H1 (cell line): ENCODE results near the gene MPZL3. TPM values are rescaled to one million over a fixed set of nuclear protein-coding genes. Genes with fewer than 3 reads are reported as not detected.
"Not testable (repeated sequence)": the region's sequence is repeated elsewhere in the genome, so short reads cannot be mapped to it uniquely, and the experiment has no call there.

ENCODE experiments used
- CTCF ChIA-PET: fragments of 300-600 bp; sonication (Branson Sonifier 250); formaldehyde crosslinking; loops from one replicate; lab custom pipeline; 2021; ENCODE audit not compliant: partially characterized antibody; lab: Charles Lee
- POLR2A ChIA-PET: fragments of 300-600 bp; sonication (Branson Sonifier 250); formaldehyde crosslinking; loops from one replicate; lab custom pipeline; 2021; ENCODE audit warnings: inconsistent platforms; ENCODE audit not compliant: partially characterized antibody; lab: Charles Lee
- DNase-seq, 2 experiments: peaks; one replicate each; pipeline versions ENCODE4 v3.0.0 to v3.0.0-alpha.2; 2010 to 2022; ENCODE audit warnings: low spot score in 2 of 2, low read depth in 1 of 2, mixed read lengths in 1 of 2
- FAIRE-seq: peaks from 2 replicates; lab custom pipeline; 2011; peaks lifted over from hg19 to GRCh38; lab: Jason Lieb, UNC
- H2AFZ ChIP-seq: 2 replicates; pipeline ENCODE4 v1.8.1; 2012; ENCODE audit warnings: low read length, inconsistent platforms
- H2AK5ac ChIP-seq: 2 replicates; pipeline ENCODE4 v1.6.1; 2013; ENCODE audit warnings: low read depth, low read length
- H2BK120ac ChIP-seq: replicated peaks from 2 replicates; pipeline ENCODE3; 2013; ENCODE audit warnings: low read depth, low read length, inconsistent platforms
- H2BK12ac ChIP-seq: 2 replicates; pipeline ENCODE4 v1.6.1; 2013; ENCODE audit warnings: low read depth, low read length
- H2BK15ac ChIP-seq: 2 replicates; pipeline ENCODE4 v1.6.1; 2013; ENCODE audit warnings: low read length
- H2BK20ac ChIP-seq: 2 replicates; pipeline ENCODE4 v1.6.1; 2013; ENCODE audit warnings: low read length
- H2BK5ac ChIP-seq: 2 replicates; pipeline ENCODE4 v1.6.1; 2013; ENCODE audit warnings: low read depth, low read length
- H3K14ac ChIP-seq: 2 replicates; pipeline ENCODE4 v1.6.1; 2013; ENCODE audit warnings: inconsistent platforms; ENCODE audit not compliant: insufficient read length
- H3K18ac ChIP-seq: 2 replicates; pipeline ENCODE4 v1.6.1; 2013; ENCODE audit warnings: low read length; ENCODE audit errors: extremely low read depth
- H3K23ac ChIP-seq: 2 replicates; pipeline ENCODE4 v1.6.1; 2013; ENCODE audit warnings: inconsistent platforms; ENCODE audit not compliant: insufficient read length
- H3K23me2 ChIP-seq: 2 replicates; pipeline ENCODE4 v1.6.1; 2013; ENCODE audit warnings: low read depth, low read length
- H3K27ac ChIP-seq: 2 replicates; pipeline ENCODE4 v1.6.1; 2011; ENCODE audit warnings: low read depth, low read length, inconsistent platforms
- H3K27me3 ChIP-seq, 4 experiments: replicated peaks in 1 of 4; 1 replicate in 1 of 4; 2 replicates in 3 of 4; pipeline versions ENCODE4 v1.6.1 to v1.8.1; 2011 to 2013; ENCODE audit warnings: low read length in 3 of 4, mild to moderate bottlenecking in 3 of 4, inconsistent platforms in 2 of 4, mixed read lengths in 2 of 4, moderate library complexity in 1 of 4; ENCODE audit not compliant: control insufficient read depth in 3 of 4, insufficient read depth in 3 of 4; ENCODE audit errors: extremely low read depth in 1 of 4
- H3K36me3 ChIP-seq, 4 experiments: 2 replicates each; pipeline versions ENCODE4 v1.6.1 to v1.8.1; 2011 to 2013; ENCODE audit warnings: mild to moderate bottlenecking in 4 of 4, low read length in 3 of 4, moderate library complexity in 2 of 4, control low read depth in 1 of 4, inconsistent platforms in 1 of 4; ENCODE audit not compliant: insufficient read depth in 4 of 4, control insufficient read depth in 2 of 4
- H3K4ac ChIP-seq: replicated peaks from 2 replicates; pipeline ENCODE3; 2013; ENCODE audit warnings: low read length, low read depth, mixed read lengths, inconsistent platforms; ENCODE audit not compliant: insufficient read length
- H3K4me1 ChIP-seq, 4 experiments: replicated peaks in 1 of 4; 1 replicate in 1 of 4; 2 replicates in 3 of 4; pipeline versions ENCODE4 v1.6.1 to v1.8.1; 2011 to 2013; ENCODE audit warnings: low read length in 3 of 4, inconsistent platforms in 2 of 4, mixed read lengths in 1 of 4; ENCODE audit not compliant: insufficient read depth in 4 of 4, control insufficient read depth in 3 of 4
- H3K4me2 ChIP-seq, 2 experiments: 2 replicates each; pipeline versions ENCODE4 v1.6.1 to v1.8.1; 2011 to 2013; ENCODE audit warnings: low read depth in 2 of 2, low read length in 2 of 2, control low read depth in 1 of 2, inconsistent platforms in 1 of 2, mild to moderate bottlenecking in 1 of 2; ENCODE audit not compliant: insufficient read depth in 1 of 2
- H3K4me3 ChIP-seq, 4 experiments: fragments of 200-600, 300-600 bp in 1 of 4; sonication (generic), shearing (Covaris generic), sonication (Bioruptor Twin) in 1 of 4; 2 replicates each; pipeline versions ENCODE4 v1.5.1 to v1.8.1; 2011 to 2016; ENCODE audit warnings: low read length in 4 of 4, low read depth in 3 of 4, control low read depth in 2 of 4, inconsistent platforms in 2 of 4, mild to moderate bottlenecking in 2 of 4, mixed read lengths in 1 of 4, moderate library complexity in 1 of 4; ENCODE audit not compliant: insufficient read depth in 2 of 4; ENCODE audit errors: extremely low read depth in 1 of 4
- H3K56ac ChIP-seq: replicated peaks from 2 replicates; pipeline ENCODE3; 2013; ENCODE audit warnings: low read depth, mild to moderate bottlenecking, mixed read lengths, low read length, inconsistent platforms; ENCODE audit not compliant: insufficient read length
- H3K79me1 ChIP-seq: 2 replicates; pipeline ENCODE4 v1.6.1; 2013; ENCODE audit warnings: low read depth, low read length, control low read depth
- H3K79me2 ChIP-seq, 2 experiments: 2 replicates each; pipeline versions ENCODE4 v1.6.1 to v1.8.1; 2012 to 2013; ENCODE audit warnings: low read length in 2 of 2, mild to moderate bottlenecking in 2 of 2, inconsistent platforms in 1 of 2; ENCODE audit not compliant: insufficient read depth in 2 of 2, control insufficient read depth in 1 of 2
- H3K9ac ChIP-seq, 4 experiments: replicated peaks in 1 of 4; 1 replicate in 1 of 4; 2 replicates in 3 of 4; pipeline versions ENCODE4 v1.6.1 to v1.8.1; 2011 to 2013; ENCODE audit warnings: low read depth in 3 of 4, low read length in 3 of 4, control low read depth in 2 of 4, mild to moderate bottlenecking in 2 of 4, moderate library complexity in 2 of 4, inconsistent platforms in 1 of 4; ENCODE audit errors: extremely low read depth in 1 of 4
- H3K9me3 ChIP-seq, 2 experiments: 2 replicates each; pipeline versions ENCODE4 v1.6.1 to v1.8.1; 2012 to 2013; ENCODE audit warnings: mild to moderate bottlenecking in 2 of 2, moderate library complexity in 2 of 2, control low read depth in 1 of 2, inconsistent platforms in 1 of 2, low read depth in 1 of 2, low read length in 1 of 2, mixed read lengths in 1 of 2; ENCODE audit not compliant: insufficient read depth in 2 of 2
- H4K20me1 ChIP-seq, 2 experiments: replicated peaks in 1 of 2; 2 replicates each; pipeline versions ENCODE3 to v1.8.1; 2011 to 2013; ENCODE audit warnings: inconsistent platforms in 2 of 2, low read length in 2 of 2, mild to moderate bottlenecking in 1 of 2; ENCODE audit not compliant: insufficient read depth in 2 of 2, control insufficient read depth in 1 of 2
- H4K5ac ChIP-seq: 2 replicates; pipeline ENCODE4 v1.6.1; 2013; ENCODE audit warnings: low read length, low read depth, mixed read lengths, inconsistent platforms; ENCODE audit not compliant: insufficient read length
- H4K8ac ChIP-seq: 2 replicates; pipeline ENCODE4 v1.8.0; 2013; ENCODE audit warnings: mild to moderate bottlenecking, moderate library complexity, low read length, inconsistent platforms; ENCODE audit not compliant: insufficient read depth; ENCODE audit errors: extremely low read depth
- H4K91ac ChIP-seq: replicated peaks from 2 replicates; pipeline ENCODE3; 2013; ENCODE audit warnings: low read length, mixed read lengths, inconsistent platforms; ENCODE audit not compliant: insufficient read length
- CTBP2 ChIP-seq: IDR thresholded peaks from 2 replicates; pipeline ENCODE4 v1.7.0; 2011; ENCODE audit warnings: borderline replicate concordance, mild to moderate bottlenecking, moderate library complexity, mixed read lengths, low read length; ENCODE audit not compliant: insufficient read depth, insufficient read length
- TAF7 ChIP-seq: optimal IDR thresholded peaks from 2 replicates; pipeline ENCODE3; 2011; ENCODE audit warnings: low read depth, mild to moderate bottlenecking, inconsistent platforms, low read length, moderate library complexity, borderline replicate concordance
- WGBS, 2 experiments: shearing (Covaris generic) in 1 of 2; methylation state at CpG; one replicate each; pipeline versions ENCODE4 v1.1.6 to v1.1.7; 2013 to 2015; ENCODE audit warnings: low lambda C conversion rate in 2 of 2, mixed read lengths in 2 of 2, inconsistent platforms in 1 of 2, low coverage in 1 of 2, missing lambda C conversion rate in 1 of 2; ENCODE audit not compliant: insufficient replicate concordance in 2 of 2, insufficient coverage in 1 of 2, insufficient read length in 1 of 2; ENCODE audit errors: extremely low coverage in 1 of 2, missing lambda C conversion rate in 1 of 2; 5-methylcytosine and 5-hydroxymethylcytosine counted together
- polyA plus RNA-seq, 7 experiments: library from polyadenylated mRNA; depleted of rRNA in 3 of 7; stranded (reverse) in 5 of 7; unstranded in 2 of 7; fragments of >200 nt in 5 of 7; fragments of 200-250 nt in 2 of 7; gene quantifications; 1 replicate in 5 of 7; 2 replicates in 1 of 7; 4 replicates in 1 of 7; pipeline versions ENCODE4 v1.2.1 to v1.2.3, GENCODE V29; 2011 to 2013; ENCODE audit warnings: missing spikeins in 2 of 7, mixed read lengths in 2 of 7
- total RNA-seq: library from RNA; stranded (reverse); fragmentation: NEBNext Ultra II Directional; extraction: Animal tissue kit (Norgen Biotek cat#: 25700); gene quantifications from 2 replicates; pipeline ENCODE4 v1.2.1, GENCODE V29; 2021

Gene MPZL3
- total and polyA plus RNA-seq, 2 of the 8 experiments (the other 6 are each of a cell fraction or from before 2014, with no cell fraction given): 1.1 to 3.9 TPM

GRCh38 chr11:118184784-118185579, 67.2 kb downstream of the MPZL3 start (continued):
- TF ChIP-seq CTBP2 (no peak), TAF7 (no peak)

- H2AK5ac ChIP-seq, H4K20me1 ChIP-seq, H3K36me3 ChIP-seq, H4K5ac ChIP-seq, H3K18ac ChIP-seq, H2BK120ac ChIP-seq, H3K27ac ChIP-seq, H3K56ac ChIP-seq, H2BK20ac ChIP-seq, H2BK15ac ChIP-seq, H3K9ac ChIP-seq, H3K79me2 ChIP-seq, H3K79me1 ChIP-seq, DNase-seq, H3K27me3 ChIP-seq, FAIRE-seq, H3K14ac ChIP-seq, H2AFZ ChIP-seq, H4K91ac ChIP-seq, POLR2A ChIA-PET, H3K9me3 ChIP-seq, H4K8ac ChIP-seq, H3K23me2 ChIP-seq, H3K4me3 ChIP-seq, H3K23ac ChIP-seq, H3K4ac ChIP-seq, H2BK12ac ChIP-seq, H2BK5ac ChIP-seq, H3K4me2 ChIP-seq: not testable (repeated sequence)
- WGBS, 2 experiments: 82% methylated on average over 5 of the region's 5 CpGs; no CpG with 5 or more reads in 1 of the 2 experiments
- CTCF ChIA-PET: interaction anchor here (1.0 to 2.4 kb wide), 3 partner anchors 9 to 112 kb away, joined by 4 to 11 read pairs (median 5); no protein-coding TSS in a partner anchor
- H3K4me1 ChIP-seq: peaks cover 6 to 13% (median 7%) of the 10 kb centered on the region in 4 experiments
Measured at GRCh38 chr11:118183691-118184090, 68.5 kb downstream of the MPZL3 start.
